Stimulated activated CD8-positive, alpha-beta memory T cell treated with anti-CD3 and anti-CD28 coated beads, Interleukin-15, amount 100 ng/mL, for 24 hours (primary cell): ENCODE results near the gene RGS4.

ENCODE experiments used
- DNase-seq: peaks from one replicate; pipeline ENCODE4 v3.0.0-alpha.2; 2020; ENCODE audit warnings: low read depth

Gene RGS4

GRCh38 chr1:163104385-163105099, 35.4 kb downstream of the RGS4 start:
- DNase-seq = no peak

DNA sequence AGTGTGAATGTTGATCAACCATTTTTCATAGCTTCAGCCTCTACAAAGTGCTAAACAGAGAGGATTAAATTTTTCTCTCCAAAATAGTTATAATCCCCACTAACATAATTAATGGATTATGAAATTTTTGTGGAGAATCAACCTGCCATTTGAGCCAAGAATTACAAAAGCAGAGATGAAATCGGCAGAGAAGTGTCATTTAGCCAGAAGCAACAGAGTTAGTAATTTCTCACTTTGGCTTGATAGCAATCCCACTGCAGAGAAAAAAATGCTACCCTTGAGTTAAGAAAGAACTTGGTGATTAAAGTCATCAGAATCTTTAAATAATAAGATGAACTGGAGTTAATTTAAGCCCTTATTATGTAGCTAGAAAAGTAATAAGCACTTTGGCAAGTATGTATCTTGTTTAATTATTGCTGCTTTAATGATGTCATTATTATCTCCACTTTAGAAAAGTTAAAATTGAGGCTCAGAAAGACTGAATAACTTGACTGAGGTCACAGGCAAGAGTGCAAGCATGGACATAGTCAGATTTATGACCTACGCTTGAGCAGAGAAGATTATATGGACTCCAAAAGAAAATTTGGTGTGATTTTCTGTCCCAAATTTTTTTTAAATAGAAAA, 37.3 kb downstream of the RGS4 start:
- DNase-seq = no peak

DNA sequence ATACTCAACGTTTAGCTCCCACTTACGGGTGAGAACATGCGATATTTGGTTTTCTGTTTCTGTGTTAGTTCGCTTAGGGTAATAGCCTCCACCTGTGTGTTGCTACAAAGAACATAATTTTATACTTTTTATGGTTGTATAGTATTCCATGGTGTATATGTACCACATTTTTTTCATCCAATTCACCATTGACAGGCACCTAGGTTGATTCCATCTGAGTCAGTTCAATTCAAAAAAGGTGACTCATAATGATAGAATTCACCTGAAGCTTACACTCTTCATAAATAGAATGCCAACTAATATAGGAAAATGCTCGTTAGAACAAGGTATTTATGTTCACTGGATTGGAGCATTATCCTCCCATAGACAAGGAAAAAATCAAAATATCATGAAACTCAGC, 38.5 kb downstream of the RGS4 start:
- DNase-seq = no peak

DNA sequence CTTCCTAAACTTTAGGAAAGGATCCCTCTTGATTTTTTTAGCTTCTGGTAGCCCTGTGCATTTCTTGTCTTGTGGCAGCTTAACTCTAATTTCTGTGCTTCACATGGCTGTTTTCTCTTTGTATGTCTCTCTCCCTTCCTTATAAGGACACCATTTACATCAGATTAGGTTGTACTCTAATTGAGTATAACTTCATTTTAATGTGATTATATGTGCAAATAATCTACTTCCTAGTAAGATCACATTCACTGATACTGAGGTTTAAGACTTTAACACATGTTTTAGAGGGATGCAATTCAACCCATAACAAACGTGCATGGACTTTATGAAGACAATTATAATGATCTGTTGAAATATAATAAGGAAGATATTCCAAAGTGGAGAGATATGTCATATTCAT, 46.7 kb downstream of the RGS4 start:
- no peak for DNase-seq

DNA sequence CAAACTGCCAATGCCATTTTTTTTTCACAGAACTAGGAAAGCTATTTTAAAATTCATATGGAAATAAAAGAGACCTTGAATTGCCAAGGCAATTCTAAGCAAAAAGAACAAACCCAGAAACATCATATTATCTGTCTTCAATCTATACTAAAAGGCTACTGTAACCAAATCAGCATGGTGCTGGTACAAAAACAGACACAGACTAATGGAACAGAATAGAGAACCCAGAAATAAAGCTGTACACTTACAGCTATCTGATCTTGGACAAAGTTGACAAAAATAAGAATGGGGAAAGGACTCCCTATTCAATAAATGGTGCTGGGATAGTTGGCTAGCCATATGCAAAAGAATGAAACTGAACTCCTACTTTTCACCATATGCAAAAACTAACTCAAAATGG, 50.5 kb downstream of the RGS4 start:
- DNase-seq = no peak

DNA sequence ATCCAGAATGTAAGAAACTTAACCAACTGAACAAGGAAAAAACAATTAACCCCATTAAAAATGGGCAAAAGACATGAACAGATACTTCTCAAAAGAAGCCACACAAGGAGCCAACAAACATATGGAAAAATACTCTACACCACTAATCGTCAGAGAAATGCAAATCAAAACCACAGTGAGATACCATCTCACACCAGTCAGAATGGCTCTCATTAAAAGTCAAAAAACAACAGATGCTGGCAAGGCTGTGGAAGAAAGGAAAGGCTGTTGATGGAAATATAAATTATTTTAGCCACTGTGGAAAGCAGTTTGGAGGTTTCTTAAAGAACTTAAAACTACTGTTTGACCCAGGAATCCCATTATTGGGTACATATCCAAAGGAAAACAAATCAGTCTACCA, 51.2 kb downstream of the RGS4 start:
- no peak for DNase-seq

DNA sequence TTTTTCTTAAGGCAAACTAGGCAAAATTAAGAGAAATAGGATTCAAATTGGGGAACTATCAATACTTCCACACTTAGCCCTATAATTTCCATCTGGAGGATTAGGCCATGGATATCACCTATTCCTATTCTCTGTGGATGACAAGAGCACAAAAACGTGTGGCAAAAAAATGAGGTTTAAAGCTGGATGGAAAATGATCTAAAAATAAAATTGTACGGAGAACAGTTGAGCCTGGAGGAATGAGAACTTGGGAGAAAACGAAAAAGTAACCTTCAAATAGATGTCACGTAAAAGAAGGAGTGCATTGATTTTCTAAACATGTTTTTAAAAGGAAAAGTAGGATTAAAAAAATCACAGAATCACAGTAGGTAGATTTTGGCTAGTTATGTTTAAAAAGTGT, 55.7 kb downstream of the RGS4 start:
- no peak for DNase-seq
